Skin of body (tissue), 2 donors: ENCODE data around the gene ABCF3. TPM values are rescaled to one million over a fixed set of nuclear protein-coding genes. Genes with fewer than 3 reads are reported as not detected.

Source experiments
- DNase-seq: peaks from one replicate; lab custom pipeline; 2025; lab: John Stamatoyannopoulos, UW
- total RNA-seq: library from RNA; depleted of rRNA; stranded (reverse); fragments of >200 nt; gene quantifications from one replicate; pipeline ENCODE4 v1.2.3, GENCODE V29; 2014

The ABCF3 gene
- total RNA-seq, 1 donor from 2014 or later: 46.3 TPM

DNA sequence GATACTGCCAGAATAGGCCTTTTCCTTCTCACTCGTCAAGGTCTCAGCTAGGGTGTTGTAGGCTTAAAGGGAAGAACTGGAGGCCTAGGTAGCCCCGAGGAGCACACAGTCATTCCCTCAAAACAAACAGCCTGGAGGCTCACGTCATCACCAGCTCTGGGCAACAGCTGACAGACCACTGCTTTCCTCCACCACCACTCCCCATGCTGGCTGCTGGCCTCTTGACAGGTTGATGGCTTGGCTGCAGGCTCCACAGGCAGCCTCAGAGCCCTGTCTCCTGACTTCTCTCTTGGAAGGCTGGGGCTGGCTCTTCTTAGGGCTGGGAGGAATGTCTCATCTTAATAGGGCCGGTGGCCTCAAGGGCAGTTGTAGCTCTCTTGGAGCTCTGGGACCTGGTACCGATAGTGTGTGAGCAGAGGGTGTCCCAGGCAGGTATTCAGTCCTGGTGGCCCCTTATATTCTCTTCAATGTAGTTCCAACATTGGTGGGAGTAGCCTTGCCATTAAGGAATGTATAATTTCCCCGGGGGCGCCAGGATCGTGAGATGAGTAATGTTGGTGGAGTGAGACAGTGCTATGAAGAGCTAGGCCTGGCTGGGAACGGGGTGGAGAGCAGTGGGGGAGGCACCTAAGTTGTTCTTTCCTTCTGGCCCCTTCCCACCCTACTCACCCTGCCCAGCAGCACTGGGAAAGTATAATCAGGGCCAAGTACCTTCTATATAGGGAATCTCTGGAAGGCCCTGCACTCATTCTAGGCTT, 17.5 kb upstream of the ABCF3 start:
- DNase-seq: no peak

DNA sequence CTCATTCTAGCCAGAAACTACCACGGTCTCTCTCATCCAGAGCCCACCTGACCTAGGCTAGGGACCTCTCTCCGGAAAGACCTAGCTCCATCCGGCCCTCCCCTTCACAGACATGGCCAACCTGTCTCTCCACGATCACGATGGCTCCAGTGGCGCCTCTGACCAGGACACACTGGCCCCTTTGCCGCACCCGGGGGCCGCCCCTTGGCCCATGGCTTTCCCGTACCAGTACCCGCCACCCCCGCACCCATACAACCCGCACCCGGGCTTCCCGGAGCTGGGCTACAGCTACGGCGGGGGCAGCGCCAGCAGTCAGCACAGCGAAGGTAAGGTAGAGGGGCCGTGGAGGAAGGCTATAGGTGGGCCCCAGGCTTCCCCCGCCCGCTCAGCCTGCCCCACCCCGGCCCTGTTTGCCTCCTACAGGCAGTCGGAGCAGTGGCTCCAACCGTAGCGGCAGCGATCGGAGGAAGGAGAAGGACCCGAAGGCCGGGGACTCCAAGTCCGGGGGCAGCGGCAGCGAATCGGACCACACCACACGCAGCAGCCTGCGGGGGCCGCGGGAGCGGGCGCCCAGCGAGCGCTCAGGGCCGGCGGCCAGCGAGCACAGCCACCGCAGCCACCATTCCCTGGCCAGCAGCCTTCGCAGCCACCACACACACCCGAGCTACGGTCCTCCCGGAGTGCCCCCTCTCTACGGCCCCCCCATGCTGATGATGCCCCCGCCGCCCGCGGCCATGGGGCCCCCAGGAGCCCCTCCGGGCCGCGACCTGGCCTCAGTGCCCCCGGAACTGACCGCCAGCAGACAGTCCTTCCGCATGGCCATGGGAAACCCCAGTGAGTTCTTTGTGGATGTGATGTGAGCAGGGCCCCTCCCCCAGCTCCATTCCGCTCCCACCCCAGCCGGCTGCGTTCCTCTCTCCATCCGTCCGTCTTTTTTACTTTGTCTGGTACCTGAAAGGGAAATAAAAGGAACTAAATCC, 15.8 kb upstream of the ABCF3 start:
- no peak for DNase-seq

DNA sequence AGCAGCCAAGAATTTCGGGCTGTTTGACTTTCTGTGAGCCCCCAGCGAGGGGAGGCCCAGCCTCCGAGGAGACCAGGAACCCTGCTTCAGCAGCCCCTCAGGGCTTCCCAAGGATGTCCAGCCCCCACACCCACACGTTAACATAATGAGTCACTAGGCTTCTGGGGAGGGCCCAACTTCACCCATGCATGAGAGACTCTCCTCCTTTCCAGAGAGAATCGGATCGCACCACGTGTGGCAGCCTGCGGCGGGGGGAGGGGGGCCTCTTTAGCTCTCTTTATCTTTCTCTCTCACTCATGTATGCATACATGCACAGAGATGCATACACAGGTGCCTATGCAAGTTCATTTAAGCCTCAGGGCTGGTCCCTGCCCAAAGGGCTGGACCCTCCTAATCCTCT, 14.4 kb upstream of the ABCF3 start:
- no peak for DNase-seq

DNA sequence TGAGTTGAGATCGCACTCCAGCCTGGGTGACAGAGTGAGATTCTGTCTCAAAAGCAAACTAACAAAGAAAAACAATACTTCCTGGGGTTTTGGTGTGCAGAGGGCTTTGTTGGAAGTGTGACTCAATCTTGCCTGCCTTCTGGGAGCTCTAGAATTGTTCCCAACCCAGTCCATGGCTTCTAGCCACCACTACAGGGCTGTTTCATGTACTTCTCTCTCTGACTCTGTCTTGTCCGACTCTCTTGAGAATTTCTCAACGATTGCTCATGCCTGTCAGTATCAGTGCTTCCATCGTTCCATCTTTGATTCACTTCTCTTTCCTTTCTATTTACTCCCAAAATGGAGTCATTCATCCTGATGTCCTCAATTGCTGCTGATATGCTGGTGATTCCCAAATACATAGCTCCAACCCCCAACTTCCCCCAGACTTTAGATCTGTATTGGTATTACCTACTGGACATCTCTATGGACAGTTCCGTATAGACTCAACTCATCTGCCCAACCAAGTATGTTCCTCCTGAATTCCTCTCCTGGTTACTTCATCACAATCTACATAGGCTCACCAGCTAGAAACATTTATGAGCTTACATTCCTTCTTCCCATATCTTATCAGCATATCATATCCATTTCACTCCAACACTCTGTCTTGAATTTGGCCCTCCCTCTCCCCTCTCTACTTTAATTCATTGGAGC, 13.2 kb upstream of the ABCF3 start:
- no peak for DNase-seq

DNA sequence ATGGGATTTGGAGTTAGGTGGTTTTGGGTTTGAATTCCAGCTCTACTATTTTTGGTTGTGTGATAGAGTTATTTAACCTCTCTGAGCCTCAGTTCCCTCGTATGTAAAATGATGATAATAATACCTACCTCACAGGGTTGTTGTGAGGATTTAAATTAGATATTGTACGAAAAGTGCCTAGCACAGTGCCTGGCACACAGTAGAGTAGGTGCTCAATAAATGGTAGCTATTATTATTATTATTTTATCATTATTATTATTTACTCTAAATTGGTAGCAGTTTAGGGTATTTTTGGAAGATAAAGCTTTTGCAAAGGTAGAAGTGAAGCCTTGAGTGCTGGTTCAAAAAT, 12.7 kb upstream of the ABCF3 start:
- no peak for DNase-seq

DNA sequence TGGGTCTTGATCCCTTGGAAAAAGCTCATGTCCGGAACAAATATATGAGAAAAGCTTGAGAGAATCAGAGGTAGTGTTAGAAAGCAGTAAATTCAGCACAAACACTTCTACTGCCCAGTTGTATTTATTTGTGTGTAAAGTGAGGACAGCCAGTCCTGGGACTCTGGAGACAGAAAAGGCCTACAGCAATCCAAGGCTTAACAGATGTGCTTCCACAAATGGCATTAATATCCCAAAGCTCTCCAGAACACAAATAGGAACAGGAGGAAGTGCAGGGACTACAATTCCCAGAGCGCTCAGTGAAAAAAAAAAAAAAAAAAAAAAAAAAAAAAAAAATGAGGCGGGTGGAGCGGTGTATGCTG, 11.7 kb upstream of the ABCF3 start:
- peak; percentile 99 for DNase-seq

DNA sequence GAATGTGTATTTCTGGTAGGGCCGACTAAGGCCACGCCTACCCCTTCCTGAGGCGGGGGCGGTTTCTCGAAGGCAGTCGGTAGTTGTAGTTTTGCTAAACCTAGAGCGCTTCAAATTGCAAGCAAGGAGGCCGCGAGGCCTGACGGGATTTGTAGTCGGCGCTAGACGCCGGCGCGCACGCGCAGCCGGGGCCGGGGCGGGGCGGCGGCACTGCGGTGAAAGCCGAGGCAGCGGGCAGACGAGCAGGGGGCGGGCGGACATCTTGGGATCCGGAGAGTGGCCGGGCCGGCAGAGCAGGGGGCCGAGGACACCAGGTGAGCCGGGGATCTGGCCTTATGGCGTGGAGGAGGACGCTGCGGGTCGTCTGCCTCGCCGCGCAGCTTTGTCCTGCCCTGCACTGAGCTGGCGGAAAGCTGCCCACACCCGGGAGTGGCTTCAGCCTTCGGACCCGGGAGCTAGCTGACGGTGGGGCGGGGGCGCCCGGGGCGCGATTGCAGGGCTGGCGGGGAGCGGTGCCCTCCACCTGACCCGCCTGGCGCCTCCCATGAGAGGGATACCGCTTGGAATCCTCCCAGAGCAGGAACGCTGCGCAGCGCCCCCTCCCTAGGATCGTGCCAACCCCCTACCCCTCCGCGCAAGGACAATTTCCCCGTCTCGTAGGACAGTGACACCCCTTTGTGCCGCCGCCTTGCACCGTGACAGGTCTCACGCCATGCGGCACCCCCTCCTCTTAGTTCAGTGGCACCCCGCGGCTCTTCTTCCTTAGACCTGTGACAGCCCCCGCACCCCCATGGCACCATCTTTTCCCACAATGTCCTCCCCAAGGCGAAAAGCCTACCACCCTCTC, 11.1 kb upstream of the ABCF3 start, which contains the start of gene AP2M1:
Gene AP2M1, plus strand, starts transcription at position 210 of the 847 bp plus-strand sequence. CDS start 2,139 bp downstream, outside the sequence.
- peak; percentile 99 for DNase-seq

DNA sequence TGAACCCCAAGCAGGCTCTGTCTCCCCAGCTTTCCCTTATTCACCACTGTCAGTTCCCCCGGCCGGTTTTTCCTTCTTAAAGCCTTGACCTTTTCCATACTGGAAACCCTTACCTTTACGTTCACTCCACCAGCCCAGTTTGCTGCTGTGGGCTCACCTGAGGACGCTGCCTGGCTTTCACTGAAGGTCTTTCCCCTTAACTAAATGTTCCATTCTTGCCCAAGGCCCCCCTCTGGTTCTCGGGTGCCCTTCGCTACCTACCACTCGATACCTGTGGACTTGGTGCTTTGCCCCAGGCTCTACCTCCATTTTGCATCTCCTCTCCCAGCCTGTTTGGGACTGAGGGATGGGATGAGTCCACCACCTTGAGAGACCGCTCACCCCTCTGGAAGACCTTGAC, 10.5 kb upstream of the ABCF3 start:
- no peak for DNase-seq

DNA sequence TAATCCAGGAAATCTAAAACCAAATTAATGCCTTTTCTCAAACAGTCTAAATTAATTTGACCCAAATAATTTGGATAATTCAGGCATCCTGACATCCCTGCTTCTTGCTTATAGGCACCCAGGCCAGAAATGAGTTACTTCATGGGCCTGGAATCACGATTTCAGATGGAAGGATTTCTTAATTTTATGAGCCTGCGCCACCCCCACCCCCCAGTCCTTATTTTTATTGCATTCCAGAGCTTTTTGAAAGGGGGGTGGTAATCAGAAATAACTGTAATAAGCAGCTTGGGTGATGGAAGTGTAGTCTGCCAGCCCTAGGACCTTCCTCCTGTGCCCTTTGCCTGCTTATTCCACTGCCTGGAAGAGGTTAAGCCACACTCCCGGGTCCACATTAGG, 10.0 kb upstream of the ABCF3 start:
- DNase-seq: peak; percentile 24

DNA sequence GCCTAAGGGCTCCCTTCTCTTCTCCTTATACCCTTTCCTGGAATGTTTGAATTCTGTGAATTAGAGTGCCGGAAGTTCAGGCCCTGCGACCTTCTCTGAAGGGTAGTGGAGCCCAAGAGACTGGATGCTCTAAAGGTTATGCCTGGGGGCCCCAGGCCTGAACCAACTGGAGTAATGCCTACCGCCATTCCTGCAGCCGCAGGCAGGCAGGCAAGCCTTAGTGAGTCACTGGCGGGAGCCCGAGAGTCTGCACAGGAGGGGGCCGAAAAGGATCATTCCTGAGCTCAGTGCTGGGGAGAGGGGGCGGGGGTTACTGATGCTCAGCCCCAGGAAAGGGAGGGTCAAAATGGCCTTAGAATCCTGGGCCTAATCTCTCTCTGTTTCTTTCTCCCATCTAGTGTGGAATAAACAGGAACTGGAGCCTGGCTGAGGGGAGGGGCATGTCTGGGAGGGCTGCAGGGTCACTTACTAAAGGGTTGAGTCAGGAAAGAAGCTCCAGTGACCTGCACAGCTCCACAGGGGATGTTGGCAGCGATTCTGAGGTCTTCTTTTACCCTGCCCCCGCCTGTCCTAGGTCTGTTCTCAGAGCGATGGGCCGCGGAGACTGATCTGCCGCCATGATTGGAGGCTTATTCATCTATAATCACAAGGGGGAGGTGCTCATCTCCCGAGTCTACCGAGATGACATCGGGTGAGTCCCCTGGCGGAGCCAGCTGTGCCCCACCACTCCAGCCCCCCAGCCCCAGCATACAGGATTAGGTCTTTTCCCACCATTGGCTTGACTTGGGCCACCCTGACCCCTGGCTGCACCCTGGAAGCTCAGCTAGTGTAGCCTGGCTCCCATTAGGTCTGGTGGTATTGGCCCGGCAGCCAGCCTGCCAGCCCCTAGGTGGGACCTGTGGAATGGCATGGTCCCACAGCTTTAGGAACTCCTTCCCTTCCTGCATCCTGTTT, 9.3 kb upstream of the ABCF3 start:
- DNase-seq: peak; percentile 59

DNA sequence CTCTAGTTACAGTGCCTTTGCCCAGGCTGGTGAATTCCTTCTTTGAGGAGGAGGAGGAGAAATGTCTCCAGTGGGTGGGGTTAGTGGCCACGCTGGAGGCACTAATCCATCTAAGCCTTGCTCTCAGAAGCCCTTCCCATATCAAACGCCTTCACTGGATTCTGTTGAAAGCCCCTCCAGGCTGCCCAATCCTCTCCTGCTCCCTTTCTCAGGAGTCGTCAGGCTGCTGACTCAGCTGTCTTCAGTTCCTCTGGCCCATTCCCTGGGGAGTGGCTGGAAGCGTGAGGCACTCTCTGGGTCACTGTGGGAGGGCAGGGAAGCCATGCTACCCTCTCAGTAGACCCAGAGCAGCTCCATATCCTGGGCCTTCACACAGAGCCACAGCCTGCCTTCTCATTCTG, 8.7 kb upstream of the ABCF3 start:
- DNase-seq: no peak

DNA sequence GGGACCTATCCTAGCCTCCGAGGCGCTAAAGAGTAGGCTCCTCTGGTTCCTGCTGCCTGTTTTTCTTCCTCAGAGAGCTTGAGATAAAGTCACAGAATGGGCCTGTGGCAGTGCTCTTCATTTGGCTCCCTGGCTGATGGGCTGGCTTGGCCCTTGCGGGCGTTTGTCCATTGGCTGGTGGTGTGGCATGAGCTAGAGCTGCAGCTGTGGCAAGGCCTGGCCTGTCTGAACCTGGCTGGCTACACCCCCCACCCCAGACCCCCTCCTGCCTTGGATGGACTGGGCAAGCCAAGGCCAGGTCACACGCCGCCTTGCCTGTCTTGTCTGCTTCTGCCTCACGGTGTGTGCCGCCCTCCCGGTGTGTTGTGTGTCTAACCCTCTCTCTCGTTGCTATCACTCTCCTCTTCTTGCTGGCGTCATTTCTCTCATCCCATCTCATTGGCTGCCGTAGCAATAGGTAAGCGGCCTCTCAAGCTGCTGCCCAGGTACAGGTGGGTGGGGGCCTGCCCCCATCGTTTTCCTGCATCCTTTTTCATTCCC, 8.2 kb upstream of the ABCF3 start:
- no peak for DNase-seq

DNA sequence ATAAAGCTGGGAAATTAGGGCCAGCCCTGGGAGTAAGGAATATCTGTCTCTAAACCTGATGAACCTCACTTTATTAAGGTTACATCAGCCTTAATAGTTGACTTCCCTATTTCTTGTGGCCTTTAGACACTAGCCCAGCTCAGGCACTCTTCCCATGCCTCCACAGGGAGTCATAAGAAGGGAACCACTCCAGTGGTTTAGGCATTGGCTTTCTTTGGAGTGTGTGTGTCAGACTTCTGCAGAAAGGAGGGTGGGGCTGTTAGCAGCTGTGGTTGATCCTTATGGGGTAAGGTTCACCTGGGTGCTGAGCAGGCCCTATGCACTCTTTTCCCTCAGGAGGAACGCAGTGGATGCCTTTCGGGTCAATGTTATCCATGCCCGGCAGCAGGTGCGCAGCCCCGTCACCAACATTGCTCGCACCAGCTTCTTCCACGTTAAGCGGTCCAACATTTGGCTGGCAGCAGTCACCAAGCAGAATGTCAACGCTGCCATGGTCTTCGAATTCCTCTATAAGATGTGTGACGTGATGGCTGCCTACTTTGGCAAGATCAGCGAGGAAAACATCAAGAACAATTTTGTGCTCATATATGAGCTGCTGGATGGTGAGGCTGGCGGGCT, 7.4 kb upstream of the ABCF3 start:
- no peak for DNase-seq

DNA sequence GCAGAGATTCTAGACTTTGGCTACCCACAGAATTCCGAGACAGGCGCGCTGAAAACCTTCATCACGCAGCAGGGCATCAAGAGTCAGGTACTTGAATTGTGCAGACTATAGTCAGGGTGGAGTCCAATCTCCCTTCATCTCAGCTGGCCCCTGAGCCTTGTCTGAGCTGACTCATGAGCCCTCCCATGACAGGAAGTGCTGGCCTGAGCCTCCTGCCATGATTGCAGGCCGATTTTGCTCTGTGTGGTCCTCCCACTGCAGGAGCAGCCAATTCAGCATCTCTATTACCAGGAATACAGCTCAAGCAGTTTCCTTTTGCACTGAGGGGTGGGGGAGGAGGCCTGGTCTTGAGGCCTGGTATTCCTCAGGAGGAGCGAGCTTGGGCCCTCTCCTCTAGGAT, 5.8 kb upstream of the ABCF3 start:
- no peak for DNase-seq

DNA sequence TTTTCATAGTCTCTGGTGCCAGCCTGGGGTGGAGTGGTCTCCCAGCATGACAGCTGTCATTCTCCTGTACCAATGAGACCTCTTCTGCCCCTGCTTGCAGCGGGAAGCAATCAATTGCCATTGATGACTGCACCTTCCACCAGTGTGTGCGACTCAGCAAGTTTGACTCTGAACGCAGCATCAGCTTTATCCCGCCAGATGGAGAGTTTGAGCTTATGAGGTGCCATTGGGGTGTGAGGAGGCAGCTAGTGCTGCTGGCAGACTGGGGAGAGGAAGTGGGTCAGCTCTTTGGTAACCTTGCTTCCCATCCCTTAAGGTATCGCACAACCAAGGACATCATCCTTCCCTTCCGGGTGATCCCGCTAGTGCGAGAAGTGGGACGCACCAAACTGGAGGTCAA, 4.4 kb upstream of the ABCF3 start:
- DNase-seq: no peak

DNA sequence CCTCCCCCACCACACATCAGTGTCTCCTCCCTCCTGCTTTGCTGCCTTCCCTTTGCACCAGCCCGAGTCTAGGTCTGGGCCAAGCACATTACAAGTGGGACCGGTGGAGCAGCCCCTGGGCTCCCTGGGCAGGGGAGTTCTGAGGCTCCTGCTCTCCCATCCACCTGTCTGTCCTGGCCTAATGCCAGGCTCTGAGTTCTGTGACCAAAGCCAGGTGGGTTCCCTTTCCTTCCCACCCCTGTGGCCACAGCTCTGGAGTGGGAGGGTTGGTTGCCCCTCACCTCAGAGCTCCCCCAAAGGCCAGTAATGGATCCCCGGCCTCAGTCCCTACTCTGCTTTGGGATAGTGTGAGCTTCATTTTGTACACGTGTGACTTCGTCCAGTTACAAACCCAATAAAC, 2.3 kb upstream of the ABCF3 start:
- DNase-seq: no peak

DNA sequence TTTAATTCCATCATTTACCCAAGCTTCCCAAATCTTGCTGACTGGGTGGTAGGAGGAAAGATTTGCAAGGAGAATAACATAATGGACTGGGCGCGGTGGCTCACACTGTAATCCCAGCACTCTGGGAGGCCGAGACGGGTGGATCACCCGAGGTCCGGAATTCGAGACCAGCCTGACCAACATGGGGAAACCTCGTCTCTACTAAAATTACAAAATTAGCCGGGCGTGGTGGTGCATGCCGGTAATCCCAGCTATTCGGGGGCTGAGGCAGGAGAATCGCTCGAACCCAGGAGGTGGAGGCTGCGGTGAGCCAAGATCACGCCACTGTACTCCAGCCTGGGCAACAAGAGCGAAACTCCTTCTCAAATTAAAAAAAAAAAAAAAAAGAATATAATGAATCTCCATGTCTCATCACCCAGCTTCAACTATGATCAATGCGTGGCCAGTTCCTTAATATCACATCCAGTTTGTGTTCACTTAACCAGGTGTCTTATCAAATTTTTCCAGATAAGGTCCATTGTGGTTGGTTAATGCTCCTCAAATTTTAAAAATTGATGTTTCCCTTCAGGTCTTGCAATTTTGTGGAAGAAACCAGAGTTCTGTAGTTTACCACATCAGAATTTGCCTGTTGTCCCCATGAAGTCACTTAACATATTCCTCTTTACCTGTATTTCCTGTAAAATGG, 1.3 kb upstream of the ABCF3 start:
- DNase-seq: no peak

DNA sequence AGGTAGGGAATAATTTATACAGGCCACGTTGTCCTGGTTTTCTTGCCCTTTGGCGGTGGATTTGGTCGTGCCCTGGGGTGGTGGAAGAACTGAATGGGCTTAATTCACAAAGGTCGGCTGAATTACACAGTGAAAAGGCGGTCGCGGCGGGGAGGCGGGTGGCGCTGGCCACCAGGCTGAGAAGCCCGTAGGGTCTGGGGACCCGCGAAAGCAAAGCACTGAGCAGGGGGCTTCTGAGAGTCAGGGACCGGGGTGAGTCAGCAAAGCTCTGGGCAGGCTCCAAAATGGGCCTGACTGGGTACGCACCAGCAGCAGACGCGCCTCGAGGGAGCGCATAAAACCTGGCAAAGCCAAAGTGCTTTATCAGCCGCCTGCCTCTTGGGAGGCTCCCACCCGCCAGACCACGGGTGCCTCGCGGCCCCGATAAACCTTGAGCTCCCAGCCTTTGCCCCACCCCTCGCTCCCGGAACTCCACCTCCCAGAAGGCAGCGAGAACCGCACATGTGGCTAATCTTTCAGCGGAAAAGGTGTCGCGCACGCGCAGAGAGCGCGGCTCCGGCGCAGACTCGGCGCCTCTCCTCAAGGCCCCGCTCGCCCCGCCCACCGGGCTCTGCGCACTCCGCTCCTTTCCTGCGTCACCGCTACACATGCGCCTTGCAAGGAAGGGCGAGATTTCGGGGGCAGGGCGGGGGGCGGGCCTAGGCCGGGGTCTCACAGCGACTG, 377 bp upstream of the ABCF3 start:
- DNase-seq: peak; percentile 99
